Inferior parietal cortex (tissue), 1 donor: ENCODE measurements around the gene OPN1LW.
"Not testable (repeated sequence)": the region's sequence is repeated elsewhere in the genome, so short reads cannot be mapped to it uniquely, and the experiment has no call there.

Experiments used
- DNase-seq: peaks from one replicate; pipeline ENCODE4 v3.0.0-alpha.2; 2016; ENCODE audit errors: extremely low spot score

Gene OPN1LW

GRCh38 chrX:154135458-154136229 lies 8.4 kb upstream of the OPN1LW start:
- DNase-seq: no peak

- DNase-seq: peak; percentile 36
These were observed 7.3 kb upstream of the OPN1LW start for GRCh38 chrX:154136627-154137161.

DNA sequence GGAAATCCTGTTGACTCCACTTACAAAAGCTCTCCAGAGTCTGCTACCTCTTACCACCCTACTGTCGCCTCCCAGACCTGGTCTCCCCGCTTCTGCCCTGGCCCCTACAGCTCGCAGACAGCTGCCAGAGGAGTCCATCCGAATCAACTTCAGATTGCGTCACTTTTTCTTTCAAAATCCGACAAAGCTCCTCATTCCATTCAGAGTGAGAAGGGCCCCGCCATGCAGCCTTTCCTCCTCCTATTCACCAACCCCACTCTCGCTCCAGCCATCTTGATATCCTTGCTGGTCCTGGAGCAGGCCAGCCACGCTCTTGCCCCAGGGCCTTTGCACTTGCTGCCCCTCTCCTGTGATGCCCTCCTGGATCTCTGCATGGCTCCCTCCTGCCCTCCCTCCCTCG lies 5.2 kb upstream of the OPN1LW start:
- no peak for DNase-seq

GRCh38 chrX:154140206-154140605 lies 3.8 kb upstream of the OPN1LW start:
- no peak for DNase-seq

GRCh38 chrX:154140742-154141141 lies 3.3 kb upstream of the OPN1LW start:
- no peak for DNase-seq

- no peak for DNase-seq
These were observed 1.7 kb upstream of the OPN1LW start for GRCh38 chrX:154142386-154142785.

DNA sequence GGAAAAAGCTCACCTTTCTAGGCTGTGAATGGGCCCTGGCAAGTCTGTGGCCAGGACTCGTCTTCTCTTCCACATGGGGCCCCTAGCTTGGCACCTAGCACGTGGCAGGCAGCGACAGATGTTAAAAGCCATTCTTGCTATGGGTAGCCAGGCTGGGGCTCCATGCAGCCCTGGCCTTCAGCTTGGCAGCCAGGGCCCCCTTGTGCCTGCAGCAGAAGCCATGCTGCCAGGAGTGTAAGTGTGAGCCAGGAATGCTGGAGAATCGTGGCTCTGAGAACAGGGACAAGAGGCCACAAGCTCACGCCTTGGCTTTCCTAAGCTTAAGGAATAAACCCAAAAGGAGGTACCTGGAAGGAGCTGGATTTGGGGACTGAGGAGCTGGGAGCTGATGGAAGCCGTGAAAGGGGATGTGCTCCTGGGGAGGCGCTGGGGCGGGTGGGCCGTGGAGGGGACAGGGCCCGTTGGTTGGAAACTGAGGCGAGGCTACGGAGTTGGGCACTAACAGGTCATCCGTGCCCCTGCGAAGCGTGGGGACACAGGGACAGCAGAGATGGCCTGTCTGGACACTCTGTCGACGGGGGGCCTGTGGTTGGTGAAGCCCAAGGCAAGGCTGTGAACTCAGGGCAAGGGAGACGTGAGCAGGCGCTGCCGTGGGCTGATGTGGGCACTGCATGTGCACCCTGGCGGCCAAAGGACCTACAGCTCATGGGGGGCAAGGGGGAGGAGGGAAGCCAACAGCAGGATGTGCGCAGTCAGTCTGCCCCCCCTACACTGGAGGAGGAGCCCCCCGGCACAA lies 895 bp upstream of the OPN1LW start:
- DNase-seq: no peak

GRCh38 chrX:154151030-154151429 lies 7.0 kb downstream of the OPN1LW start:
- DNase-seq: not testable (repeated sequence)

GRCh38 chrX:154156221-154156620 lies 12.2 kb downstream of the OPN1LW start:
- not testable (repeated sequence) for DNase-seq

DNA sequence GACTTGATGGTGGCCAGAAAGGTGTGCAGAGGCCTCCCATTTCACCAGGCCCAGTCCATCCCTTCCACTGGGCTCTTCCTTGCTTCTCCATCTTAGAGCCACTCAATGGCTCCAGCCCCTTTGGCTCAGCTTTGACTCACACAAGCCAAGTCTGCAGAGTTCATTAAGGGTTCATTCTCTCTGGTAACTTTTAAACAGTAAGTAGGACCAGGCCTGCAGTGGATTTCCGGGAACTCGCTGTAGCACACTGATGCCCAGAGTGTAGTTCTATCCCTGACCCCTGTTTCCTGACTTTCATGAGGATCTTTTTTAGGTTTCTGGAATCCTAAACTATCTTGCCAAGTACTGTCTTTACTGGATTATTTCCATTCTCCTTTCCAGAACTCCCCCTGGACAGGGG lies 13.2 kb downstream of the OPN1LW start:
- DNase-seq: not testable (repeated sequence)

DNA sequence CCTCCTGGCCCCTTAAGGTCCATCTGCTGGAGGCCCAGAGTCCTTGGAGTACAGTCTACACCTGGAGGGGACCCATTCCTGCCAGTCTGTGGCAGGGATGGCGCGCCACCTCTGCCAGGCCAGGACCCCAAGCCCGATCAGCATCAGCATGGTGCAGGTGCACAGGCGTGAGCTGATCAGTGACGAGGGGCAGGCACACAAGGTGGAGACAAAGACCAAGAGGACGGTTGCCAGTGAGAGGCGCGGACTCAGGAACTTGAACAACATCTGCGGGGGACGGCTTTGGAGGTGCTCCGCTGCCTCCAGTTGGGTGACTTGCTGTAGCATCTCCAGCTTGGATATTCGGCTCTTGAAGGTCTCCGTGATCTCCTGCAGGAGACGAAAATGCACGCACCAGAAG lies 15.3 kb downstream of the OPN1LW start:
- not testable (repeated sequence) for DNase-seq

DNA sequence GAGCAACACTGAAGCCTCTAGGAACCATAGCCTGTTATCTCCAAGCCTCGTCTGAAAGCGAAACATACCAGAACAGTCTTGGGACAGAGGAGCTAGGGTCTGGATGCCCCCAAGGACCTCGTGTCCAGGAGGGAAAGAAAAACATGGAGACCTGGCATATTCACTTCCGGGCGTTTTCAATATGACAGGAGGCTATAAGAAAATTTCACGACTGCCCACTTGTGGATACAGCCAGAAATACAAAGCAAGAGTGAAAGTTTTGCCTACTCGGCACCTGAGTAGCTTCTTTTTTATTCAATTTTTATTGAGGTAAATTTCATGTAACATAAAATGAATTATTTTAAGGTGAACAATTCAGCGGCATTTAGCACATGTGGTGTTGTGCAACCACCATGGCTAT lies 20.9 kb downstream of the OPN1LW start:
- not testable (repeated sequence) for DNase-seq

DNA sequence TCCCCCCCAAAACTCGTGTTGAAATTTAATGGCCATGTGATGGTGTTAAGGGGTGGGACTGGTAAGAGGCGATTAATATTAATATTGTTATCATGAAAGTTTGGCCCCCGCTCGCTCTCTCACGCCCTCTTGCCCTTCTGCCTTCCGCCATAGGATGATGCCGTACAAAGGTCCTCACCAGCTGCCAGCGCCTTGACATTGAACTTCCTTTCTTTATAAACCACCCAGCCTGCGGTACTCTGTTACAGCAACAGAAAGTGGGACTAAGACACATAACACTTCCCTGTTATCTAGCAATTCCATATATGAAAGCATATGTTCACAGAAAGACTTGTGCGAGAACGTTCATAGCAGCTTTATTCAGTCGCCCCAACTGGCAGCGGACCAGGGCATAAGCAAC lies 24.3 kb downstream of the OPN1LW start:
- not testable (repeated sequence) for DNase-seq

DNA sequence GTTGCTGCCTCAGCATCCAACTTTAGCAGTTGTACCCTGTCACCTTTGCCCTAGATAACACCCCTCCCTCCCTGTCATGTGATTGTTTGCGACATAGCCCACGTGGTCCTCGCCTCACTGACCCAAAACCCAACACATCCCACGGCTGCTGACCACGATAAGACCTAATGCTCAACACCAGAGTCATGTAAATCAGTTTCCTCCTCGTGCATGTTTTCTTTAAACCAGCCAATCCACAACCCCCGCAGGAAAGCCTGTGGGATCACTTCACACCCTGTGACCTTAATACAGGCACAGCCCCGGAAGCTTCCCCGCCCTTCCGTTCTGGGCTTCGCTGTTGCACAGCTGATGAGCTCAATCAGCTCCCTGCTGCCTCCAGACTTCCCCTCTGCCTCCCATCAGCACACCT lies 28.5 kb downstream of the OPN1LW start:
- not testable (repeated sequence) for DNase-seq

DNA sequence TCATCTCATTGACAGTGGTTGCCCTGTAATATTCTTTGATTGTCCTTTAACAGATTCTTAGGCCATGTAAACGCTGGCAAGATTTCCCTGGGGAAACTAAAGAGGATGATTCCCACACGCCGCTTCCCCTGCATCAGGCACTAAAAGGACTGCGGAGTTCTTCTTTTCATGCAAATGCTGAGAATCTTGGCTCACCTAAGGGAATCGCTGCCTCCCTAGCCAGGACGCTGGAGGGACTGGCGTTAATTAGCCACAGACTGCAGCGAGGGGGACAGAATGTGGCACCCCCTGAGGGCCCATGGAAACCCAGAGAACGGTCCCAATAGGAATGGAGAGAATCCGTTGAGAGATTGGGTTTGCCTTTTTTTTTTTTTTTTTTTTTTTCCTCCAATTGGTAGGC lies 30.3 kb downstream of the OPN1LW start:
- not testable (repeated sequence) for DNase-seq

- DNase-seq: not testable (repeated sequence)
These were observed 38.3 kb downstream of the OPN1LW start, which contains the start of gene OPN1MW for GRCh38 chrX:154182296-154182695. OPN1MW (plus strand) TSS chrX:154182596; CDS start chrX:154182678, 82 bp downstream.

DNA sequence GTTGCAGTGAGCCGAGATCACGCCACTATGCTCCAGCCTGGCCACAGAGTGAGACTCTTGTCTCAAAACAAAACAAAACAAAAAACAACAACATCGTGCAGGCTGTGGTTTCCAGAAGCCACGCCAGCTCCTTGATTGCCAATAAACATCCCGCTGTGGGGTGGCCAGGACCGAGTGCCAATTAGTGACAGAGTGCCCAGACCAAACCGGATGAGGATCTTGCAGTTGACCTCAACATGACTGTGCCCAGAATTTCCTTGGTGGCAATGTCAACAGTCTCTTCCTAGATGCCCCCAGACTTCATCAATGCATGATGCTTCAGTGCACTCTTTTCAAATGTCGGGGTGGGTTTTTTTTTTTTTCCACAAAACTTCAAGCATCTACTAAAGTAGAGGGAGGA lies 39.8 kb downstream of the OPN1LW start:
- not testable (repeated sequence) for DNase-seq

- DNase-seq: not testable (repeated sequence)
These were observed 48.8 kb downstream of the OPN1LW start for GRCh38 chrX:154192846-154193245.

DNA sequence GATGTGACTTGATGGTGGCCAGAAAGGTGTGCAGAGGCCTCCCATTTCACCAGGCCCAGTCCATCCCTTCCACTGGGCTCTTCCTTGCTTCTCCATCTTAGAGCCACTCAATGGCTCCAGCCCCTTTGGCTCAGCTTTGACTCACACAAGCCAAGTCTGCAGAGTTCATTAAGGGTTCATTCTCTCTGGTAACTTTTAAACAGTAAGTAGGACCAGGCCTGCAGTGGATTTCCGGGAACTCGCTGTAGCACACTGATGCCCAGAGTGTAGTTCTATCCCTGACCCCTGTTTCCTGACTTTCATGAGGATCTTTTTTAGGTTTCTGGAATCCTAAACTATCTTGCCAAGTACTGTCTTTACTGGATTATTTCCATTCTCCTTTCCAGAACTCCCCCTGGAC lies 50.3 kb downstream of the OPN1LW start:
- not testable (repeated sequence) for DNase-seq

DNA sequence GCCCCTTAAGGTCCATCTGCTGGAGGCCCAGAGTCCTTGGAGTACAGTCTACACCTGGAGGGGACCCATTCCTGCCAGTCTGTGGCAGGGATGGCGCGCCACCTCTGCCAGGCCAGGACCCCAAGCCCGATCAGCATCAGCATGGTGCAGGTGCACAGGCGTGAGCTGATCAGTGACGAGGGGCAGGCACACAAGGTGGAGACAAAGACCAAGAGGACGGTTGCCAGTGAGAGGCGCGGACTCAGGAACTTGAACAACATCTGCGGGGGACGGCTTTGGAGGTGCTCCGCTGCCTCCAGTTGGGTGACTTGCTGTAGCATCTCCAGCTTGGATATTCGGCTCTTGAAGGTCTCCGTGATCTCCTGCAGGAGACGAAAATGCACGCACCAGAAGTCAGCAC lies 52.4 kb downstream of the OPN1LW start:
- not testable (repeated sequence) for DNase-seq
